ENCODE results near the gene CENPN.
A peak's percentile ranks its signal among the peaks of the same experiment; 100 is the strongest.

CENPN gene

GRCh38 chr16:81029930-81030604 is 23.1 kb downstream of the CENPN start:
- no peak for DNase-seq (ENCODE audit: low read depth)

DNA sequence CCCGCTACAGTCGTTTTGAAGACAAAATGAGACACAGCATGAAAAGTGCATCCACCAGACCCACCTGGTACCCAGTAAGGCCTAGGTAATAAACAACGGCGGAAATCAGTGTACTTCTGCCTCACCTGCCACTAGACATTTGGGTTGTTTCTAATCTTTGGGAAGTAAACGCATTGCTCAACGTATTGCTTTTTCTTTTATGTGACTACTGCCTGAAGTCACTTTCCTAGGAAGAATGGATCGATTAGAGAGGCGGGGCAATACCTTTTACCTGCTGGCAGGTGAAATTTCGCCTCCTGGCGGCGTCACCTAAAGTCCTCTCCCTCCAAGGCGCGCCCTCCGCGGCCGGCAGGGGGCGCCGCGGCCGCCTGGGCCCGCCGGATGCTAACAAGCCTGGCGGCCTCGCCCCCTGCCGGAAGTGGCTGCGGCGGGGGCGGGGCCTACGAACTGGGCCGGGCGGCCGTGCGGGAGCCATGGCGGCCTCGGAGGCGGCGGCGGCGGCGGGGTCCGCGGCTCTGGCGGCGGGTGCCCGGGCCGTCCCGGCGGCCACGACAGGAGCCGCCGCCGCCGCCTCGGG is 28.5 kb downstream of the CENPN start, which contains the start of gene ATMIN:
TSS of gene ATMIN (plus strand) at position 445 of the 577 bp plus-strand sequence. CDS start at position 474, 29 bp downstream.
- peak; percentile 78 for DNase-seq (ENCODE audit: low read depth)

- peak; percentile 3 for DNase-seq (ENCODE audit: low read depth)
Measured at GRCh38 chr16:81035975-81036750, 29.1 kb downstream of the CENPN start.

DNA sequence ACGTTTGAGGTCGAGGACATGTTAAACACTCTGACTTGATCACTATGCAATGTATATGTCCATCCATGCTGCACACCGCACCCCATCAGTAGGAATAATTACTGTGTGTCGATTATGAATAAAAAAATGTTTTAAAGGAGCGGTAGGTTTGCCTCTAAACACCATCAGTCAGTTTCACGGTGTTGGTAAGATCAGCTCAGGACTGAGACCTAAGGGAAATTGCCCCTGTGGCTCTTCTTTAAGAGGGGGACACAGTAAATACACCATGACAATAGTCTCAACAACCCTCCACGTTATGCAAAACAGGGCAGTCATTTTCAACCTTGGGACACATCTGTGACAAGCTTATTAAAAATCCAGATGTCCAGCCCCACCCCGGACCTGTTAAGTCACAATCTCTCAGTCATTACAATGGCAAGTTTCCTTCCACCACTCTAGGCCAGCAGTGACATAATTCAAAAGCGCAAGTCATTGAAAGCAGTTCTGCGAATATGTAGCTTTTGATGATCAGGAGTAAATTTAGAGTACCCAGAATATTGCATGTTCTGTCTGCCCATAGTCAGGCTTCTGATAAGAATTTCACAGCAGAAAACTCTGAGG is 29.8 kb downstream of the CENPN start:
- DNase-seq (ENCODE audit: low read depth), result no peak

- no peak for DNase-seq (ENCODE audit: low read depth)
Measured at GRCh38 chr16:81040131-81040530, 33.1 kb downstream of the CENPN start.

DNA sequence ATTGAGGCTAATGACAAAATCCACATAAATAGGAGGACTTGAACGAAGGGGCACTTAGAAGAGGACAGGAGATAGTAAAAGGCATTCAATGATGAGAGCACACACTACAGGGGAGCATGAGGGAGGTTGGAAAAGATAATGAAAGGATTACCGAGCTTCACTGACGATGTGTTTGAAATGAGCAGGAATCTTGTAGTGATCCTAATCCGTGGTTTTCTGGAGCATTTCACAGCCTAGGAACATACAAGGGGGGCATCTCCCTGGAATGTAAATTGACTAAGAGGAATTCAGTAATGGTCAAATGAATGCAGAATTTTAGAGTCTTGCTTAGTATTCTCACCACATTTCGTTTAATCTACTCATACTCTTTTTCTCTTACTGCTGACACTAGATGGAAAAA is 33.8 kb downstream of the CENPN start:
- no peak for DNase-seq (ENCODE audit: low read depth)

- no peak for DNase-seq (ENCODE audit: low read depth)
Measured at GRCh38 chr16:81041696-81042095, 34.7 kb downstream of the CENPN start.

DNA sequence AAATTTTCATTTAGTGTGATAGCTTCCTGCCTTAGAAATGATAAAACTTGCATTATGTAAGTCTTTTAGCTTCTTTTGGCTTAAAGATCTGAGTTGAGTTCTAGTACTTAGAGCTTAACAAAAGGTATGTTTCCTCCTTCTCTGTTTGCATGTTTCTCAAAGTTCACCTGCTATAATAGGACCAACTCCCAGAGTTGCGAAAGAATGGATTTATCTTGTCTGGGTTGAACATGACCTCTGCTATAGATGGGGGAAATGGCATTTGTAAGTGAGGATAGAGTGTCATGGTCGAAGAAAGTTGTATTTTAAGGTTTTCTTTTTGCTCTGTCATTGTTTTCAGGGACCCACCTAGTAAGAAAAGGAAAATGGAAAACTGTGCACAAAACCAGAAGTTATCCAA is 35.8 kb downstream of the CENPN start:
- no peak for DNase-seq (ENCODE audit: low read depth)

DNA sequence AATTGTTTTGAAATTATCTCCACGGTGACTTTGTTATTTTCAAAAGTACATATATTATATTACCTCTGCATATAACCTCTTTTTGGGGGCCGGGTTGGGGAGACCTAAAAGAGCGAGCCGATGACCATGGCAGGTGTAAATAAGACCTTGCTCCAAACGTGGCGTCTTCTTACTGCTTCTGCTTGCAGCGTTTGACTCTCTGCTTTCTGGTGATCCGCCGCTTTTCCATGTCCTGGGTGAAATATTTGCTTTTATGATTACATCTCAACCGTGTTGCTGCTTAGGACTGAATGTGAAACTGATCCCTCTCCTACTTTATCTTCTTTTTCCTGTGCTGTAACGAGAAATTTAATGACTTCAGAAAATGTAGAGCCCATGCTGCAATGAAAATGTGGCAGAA is 46.7 kb downstream of the CENPN start:
- no peak for DNase-seq (ENCODE audit: low read depth)

DNA sequence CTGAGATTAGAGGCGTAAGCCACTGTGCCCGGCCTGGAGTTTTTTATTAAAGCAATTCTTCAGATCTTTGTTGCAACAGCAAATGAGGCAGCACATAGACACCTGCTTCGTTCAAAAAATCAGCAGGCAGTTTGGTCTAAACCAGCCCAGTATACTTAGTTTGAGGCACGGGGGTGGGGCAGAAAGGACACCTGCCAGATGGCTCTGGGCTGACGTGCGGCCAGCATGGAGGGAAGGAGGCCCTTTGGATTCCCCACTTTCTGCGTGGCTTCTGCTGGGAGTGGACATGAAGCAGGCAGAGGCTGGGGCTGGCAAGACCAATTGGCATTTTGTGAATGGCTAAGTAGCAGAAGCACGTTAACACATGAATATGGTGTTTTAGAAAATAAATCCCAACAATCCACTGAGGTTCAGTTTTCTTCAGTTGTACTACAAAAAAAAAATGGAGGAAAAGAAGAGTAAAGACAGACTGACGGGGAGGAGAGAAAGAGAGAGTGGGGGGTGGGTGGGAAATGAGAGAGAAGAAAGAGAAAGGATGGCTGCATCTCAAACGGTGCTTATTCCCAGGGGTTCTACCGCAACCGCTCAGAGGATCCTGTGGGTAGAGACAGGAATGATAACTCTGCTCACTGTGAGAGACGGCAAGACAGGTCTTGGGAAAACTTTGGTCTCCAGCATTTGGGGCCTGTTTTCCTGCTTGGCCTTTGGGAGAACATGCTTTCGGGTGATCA is 53.7 kb downstream of the CENPN start:
- no peak for DNase-seq (ENCODE audit: low read depth)

- DNase-seq (ENCODE audit: low read depth), result no peak
Measured at GRCh38 chr16:81061307-81061640, 54.3 kb downstream of the CENPN start.

DNA sequence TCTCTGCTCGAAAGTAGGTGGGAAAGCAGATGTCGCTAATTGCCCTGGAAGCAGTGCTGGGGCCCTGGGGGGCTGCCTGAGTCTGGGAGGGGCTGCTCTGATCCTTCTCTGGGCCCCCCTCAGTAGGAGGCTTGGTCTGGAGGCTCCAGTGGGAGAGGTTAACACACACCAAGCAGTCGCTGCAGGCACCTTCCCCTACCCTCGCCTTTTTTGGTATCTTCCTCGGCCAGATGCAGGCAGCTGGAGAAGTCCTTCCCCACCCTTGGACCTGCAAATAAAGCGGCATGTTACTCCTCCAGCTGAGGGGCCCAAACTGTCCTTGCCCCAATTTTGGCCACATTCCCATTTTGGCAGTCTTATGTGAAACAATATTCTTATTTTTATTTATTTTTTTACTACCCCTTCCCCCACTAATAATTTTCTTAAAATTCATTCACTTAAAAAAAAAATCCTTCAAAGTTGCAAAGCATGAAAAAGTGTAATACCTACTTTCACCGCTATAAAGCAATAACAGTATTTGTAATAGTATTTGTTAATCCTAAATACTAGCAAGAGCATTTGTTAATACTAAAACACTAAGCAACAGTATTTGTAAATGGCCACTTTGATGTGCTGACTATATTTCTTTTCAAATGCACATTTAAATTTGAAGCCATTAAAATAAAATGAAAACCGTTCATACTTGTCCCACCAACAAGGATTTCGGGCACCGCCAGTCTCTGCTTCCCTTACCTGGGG is 55.0 kb downstream of the CENPN start:
- no peak for DNase-seq (ENCODE audit: low read depth)

DNA sequence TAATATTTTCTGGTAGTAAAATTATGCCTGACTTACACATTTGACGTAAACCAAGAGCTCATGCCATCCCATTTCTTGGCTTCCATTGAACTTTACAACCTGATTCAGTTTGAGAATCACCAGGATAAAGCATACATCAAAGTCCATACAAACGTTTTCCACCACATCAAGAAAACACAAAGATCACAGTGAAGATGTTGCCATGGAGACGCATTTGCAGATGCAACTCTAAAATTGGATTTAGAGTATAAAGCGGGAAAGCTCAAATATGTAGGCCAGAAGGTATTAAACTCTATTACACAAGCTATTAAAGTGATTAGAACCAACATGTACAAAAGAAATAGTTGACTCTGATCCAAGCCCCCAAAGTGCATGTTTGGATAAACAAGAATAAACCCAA is 59.7 kb downstream of the CENPN start:
- DNase-seq (ENCODE audit: low read depth), result no peak

- no peak for DNase-seq (ENCODE audit: low read depth)
Measured at GRCh38 chr16:81067166-81067565, 60.2 kb downstream of the CENPN start.

GRCh38 chr16:81069063-81069462 is 62.0 kb downstream of the CENPN start:
- DNase-seq (ENCODE audit: low read depth), result no peak

DNA sequence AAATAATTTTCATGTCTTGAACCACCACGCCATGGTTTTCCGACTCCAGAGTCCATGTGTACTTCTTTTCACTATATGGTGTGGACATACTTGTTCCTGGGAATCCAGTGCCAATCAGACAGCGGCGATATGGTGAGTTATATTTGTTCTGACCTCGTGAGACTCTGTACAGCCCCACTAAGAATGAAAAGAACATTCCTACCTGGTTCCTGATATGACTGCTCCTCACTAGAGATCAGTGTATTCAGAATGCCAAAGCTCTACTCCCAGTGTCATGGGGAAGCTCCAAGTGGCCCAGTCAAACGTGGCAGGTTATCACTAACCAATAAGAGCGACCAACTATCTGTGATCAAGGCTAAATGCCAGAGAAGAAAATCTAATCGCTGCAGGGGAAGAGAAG is 64.0 kb downstream of the CENPN start:
- DNase-seq (ENCODE audit: low read depth), result no peak

GRCh38 chr16:81071805-81072204 is 64.8 kb downstream of the CENPN start:
- no peak for DNase-seq (ENCODE audit: low read depth)

- DNase-seq (ENCODE audit: low read depth), result no peak
Measured at GRCh38 chr16:81073560-81074330, 66.7 kb downstream of the CENPN start.

DNA sequence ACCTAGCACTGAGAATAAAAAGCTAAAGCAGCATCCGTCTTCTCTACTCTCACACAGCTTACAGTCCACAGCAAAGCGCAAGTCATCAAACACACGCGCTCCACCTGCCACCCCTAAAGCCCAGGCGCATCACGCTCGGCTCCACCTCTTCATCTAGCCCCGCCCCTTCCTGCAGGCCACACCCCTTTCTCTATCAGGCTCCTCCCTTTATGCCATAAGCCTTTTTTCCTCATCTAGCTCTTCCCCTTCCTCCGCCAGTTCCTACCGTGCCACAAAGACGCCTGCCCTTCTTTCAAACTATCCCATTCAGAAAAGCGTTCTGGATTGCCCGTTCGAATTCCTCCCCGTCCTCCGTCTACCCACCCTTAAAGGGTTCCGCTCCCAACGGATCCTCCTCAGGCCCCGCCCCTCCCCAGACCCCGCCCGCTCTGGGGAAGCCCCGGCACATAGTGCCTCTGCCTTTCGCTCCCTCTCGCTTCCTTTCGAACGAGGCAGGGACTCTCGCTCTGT is 69.6 kb downstream of the CENPN start:
- DNase-seq (ENCODE audit: low read depth), result peak; percentile 83
